Activated CD4-positive, CD25-positive, alpha-beta regulatory T cell treated with anti-CD3 and anti-CD28 coated beads, Interleukin-2, amount 50 U/mL, for 16 hours (primary cell): ENCODE results near the gene KDELR3.

Experiments used
- DNase-seq: peaks from one replicate; pipeline ENCODE4 v3.0.0-alpha.2; 2020; ENCODE audit warnings: low read depth, low spot score

KDELR3 gene

GRCh38 chr22:38467904-38468442, at the start of gene KDELR3:
KDELR3 (plus strand) TSS chr22:38468096; CDS start chr22:38468234, 138 bp downstream.
- DNase-seq: no peak

GRCh38 chr22:38418589-38418988, 49.3 kb upstream of the KDELR3 start:
- no peak for DNase-seq

GRCh38 chr22:38419121-38419857, 48.6 kb upstream of the KDELR3 start:
- no peak for DNase-seq

- DNase-seq: no peak
Observed at GRCh38 chr22:38419858-38420160, 48.1 kb upstream of the KDELR3 start.

- DNase-seq: no peak
Observed at GRCh38 chr22:38420734-38421133, 47.2 kb upstream of the KDELR3 start.

- no peak for DNase-seq
Observed at GRCh38 chr22:38422611-38423511, 45.0 kb upstream of the KDELR3 start.

- no peak for DNase-seq
Observed at GRCh38 chr22:38423512-38424503, 44.1 kb upstream of the KDELR3 start.

GRCh38 chr22:38424525-38425080, 43.3 kb upstream of the KDELR3 start:
- DNase-seq: no peak

GRCh38 chr22:38426628-38427027, 41.3 kb upstream of the KDELR3 start:
- DNase-seq: no peak

GRCh38 chr22:38427465-38427864, 40.4 kb upstream of the KDELR3 start:
- DNase-seq: no peak

GRCh38 chr22:38427940-38428339, 40.0 kb upstream of the KDELR3 start:
- no peak for DNase-seq

- no peak for DNase-seq
Observed at GRCh38 chr22:38428714-38429113, 39.2 kb upstream of the KDELR3 start.

GRCh38 chr22:38429499-38430068, 38.3 kb upstream of the KDELR3 start:
- DNase-seq: no peak

GRCh38 chr22:38431266-38432010, 36.5 kb upstream of the KDELR3 start:
- DNase-seq: no peak

- no peak for DNase-seq
Observed at GRCh38 chr22:38432264-38432663, 35.6 kb upstream of the KDELR3 start.

- DNase-seq: no peak
Observed at GRCh38 chr22:38433871-38434270, 34.0 kb upstream of the KDELR3 start.

GRCh38 chr22:38435010-38435409, 32.9 kb upstream of the KDELR3 start:
- DNase-seq: no peak

GRCh38 chr22:38435965-38436364, 31.9 kb upstream of the KDELR3 start:
- DNase-seq: no peak

GRCh38 chr22:38436629-38437395, 31.1 kb upstream of the KDELR3 start:
- no peak for DNase-seq
